NCI-H82 treated with DMSO at 0.1 percent for 48 hours (cell line): ENCODE data around the gene C1orf21.

ENCODE experiments used
- DNase-seq: peaks from one replicate; lab custom pipeline; 2025; ENCODE audit not compliant: unreplicated experiment; lab: John Stamatoyannopoulos, UW

Gene C1orf21

DNA sequence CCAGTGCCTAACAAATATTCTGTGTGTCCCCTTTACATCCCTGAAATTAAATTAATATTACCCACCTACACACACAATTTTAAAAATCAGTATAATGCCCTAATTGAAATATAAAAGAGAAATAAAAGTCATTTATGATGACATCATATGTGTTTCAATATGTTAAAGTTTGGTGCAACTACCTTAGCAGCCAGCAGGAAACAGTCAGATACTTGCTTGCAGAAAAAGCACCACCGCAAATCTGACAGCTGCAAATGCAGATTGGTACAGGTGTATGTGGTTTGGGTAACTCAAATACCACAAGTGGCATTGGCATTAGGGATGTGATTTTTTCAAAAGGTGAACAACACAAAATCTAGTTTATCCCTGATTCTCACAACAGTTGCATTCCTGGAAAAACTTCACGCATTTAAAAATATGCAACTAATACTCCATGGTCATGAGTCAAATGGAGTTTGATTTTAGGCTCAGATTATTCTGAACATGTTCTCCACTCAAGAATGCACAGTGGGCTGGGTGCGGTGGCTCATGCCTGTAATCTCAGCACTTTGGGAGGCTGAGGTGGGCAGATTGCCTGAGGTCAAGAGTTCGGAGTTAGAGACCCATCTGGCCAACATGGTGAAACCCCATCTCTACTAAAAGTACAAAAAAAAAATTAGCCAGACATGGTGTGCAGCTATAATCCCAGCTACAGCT, 261.5 kb downstream of the C1orf21 start:
- no peak for DNase-seq

DNA sequence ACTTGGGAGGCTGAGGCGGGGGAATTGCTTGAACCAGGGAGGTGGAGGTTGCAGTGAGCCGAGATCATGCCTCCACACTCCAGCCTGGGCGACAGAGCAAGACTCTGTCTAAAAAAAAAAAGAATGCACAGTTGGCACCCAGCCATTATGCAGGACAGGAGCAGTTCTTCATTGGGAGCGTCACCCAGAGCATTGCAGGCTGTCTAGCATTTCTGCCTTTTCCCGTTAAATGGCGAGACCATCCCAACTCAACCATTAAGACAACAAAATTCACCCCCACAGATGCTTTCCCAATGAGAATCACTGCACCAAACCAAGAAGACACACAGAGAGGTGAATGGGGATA, 262.0 kb downstream of the C1orf21 start:
- no peak for DNase-seq

- DNase-seq = no peak
Measured at GRCh38 chr1:184649451-184649888, 262.6 kb downstream of the C1orf21 start.

DNA sequence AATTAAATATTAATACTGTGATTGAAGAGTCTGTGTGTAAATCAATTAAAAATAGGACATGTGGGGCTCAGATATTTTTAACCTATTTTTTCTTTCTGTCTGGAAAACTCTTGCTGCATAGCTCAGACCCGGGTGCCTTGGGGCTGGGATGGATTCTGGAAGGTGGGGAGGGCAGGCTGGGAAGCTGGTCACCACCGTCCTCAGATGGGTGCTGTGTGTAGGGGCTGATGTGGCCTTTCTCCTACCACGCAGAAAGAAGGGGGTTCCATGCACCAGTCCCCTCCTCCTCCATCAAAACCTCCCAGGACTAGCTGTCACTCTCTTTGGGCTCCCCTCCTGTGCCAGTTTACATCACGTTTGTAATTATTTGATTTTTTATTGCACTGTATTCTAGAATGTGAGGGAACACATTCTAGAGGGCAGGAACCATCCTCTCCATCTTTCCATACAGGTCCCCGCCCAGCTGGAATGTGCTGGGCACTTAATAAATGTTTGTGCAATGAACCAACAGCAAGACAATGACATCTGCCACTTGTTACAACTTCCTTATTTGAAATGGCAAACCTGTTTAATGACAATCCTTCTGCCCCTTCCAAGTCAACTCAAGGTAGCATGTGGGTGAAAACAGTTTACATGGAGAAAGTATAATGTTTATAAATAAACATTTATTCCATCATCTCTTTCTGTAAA, 263.5 kb downstream of the C1orf21 start:
- no peak for DNase-seq

DNA sequence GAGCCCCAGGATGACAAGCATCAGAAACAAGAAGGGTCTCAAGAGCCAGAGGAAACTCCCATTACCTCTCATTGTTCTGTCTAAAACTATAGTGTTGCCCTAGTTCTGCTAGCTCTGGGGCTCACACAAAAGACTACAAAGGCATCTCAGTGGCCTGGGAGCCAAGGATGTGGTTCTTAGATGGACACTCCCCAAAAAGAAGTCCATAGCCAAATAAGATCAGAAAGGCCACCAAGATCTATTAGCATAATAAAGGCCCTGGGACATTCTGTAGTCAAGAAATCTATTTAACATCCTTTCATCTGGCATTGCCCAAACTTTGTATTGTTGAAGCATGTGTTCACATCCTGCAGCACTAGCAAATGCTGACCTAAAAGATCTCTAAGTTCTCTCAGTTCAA, 268.4 kb downstream of the C1orf21 start:
- no peak for DNase-seq

DNA sequence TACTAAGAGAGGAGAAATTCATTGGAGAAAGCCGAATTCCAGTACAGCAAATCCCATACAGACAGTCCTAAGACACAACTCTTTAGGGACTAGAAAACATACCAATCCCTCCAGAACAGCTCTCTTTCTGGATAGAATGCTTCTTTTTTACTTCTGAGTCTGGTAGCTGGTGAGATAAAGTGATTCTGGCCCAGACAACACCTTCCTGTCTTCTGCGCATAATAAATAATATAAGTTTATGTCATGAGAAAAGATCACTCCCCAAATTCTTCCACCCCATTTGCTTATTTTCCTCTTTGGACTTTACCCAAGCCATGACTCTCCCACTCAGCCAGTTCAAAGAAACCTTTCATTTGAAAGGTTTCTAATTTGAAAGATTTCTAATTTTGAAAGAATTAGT, 269.4 kb downstream of the C1orf21 start:
- no peak for DNase-seq

DNA sequence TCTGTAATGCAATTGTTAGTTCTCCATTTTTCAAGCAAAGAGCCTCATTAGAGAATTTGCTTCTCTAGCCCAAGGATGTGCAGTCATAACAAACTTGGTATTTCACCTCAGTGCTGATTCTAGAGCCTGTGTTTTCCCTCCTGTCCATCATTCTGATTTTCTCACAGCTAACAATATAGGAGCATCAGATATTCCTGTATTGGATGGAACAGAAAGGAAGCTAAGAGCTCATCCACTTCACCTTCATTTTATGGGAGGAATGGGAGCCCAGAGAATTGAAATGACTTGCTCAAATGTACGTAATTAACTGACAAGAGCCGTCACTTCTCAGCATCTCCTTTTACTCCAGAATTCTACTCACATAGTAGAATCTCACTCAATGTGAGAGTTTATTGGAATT, 271.2 kb downstream of the C1orf21 start:
- no peak for DNase-seq

DNA sequence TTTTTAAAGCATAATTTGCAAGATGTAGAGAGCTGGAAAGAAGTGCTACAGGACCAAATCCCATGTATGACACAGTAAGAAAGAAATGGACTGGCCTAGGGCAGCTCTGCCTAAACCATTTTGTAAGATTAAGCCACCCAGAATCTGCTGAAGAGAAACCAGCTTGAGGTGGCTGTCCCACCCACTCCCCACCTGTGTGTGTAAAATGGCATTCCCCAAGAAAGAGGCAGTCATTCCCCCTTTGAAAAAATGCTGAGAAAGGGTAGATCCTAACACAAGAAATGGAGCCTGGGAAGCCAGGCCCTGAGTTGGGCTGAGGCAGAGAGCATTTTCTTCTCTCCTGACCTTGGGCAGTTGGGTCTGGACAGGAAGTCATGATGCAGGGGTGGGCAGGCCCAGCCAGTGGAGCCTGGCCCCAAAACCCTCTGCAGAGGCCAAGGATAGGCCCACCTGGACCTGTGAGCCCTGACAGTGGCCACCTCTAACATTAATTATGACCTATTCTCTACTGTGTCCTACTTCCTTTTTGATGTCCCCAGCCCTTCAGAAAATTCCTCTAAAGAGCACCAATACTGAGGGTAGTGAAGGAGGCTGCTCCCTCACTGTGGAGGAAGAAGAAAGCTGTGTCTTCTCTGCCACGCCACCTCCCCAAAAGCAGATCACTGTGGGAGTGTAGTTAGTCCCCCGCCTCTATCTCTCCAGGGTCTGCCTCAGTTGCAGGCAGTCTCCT, 273.8 kb downstream of the C1orf21 start:
- DNase-seq = no peak

- DNase-seq = no peak
Measured at GRCh38 chr1:184661801-184662200, 275.0 kb downstream of the C1orf21 start.

GRCh38 chr1:184664042-184664660, 277.3 kb downstream of the C1orf21 start:
- no peak for DNase-seq

GRCh38 chr1:184664661-184665060, 277.8 kb downstream of the C1orf21 start:
- DNase-seq = no peak

DNA sequence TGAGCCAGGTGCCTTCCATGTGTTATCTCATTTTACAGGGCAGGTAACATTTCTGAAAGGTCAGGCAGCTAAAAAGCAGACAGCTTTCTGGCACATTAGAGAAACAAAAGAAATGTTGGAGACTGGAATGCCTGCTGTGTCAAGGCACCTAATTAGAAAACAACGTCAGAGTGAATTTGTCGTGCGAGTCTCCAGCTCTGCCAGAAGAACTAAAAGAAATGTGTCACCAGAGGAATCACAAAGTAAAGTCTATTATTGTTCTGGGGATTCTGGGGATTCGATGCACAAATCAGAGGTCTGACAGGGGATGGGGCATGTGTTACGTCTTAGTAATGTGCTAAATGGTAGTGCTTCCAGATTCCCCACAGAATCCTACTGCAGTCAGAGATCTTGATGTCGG, 278.5 kb downstream of the C1orf21 start:
- DNase-seq = no peak

GRCh38 chr1:184669391-184669790, 282.6 kb downstream of the C1orf21 start:
- no peak for DNase-seq

DNA sequence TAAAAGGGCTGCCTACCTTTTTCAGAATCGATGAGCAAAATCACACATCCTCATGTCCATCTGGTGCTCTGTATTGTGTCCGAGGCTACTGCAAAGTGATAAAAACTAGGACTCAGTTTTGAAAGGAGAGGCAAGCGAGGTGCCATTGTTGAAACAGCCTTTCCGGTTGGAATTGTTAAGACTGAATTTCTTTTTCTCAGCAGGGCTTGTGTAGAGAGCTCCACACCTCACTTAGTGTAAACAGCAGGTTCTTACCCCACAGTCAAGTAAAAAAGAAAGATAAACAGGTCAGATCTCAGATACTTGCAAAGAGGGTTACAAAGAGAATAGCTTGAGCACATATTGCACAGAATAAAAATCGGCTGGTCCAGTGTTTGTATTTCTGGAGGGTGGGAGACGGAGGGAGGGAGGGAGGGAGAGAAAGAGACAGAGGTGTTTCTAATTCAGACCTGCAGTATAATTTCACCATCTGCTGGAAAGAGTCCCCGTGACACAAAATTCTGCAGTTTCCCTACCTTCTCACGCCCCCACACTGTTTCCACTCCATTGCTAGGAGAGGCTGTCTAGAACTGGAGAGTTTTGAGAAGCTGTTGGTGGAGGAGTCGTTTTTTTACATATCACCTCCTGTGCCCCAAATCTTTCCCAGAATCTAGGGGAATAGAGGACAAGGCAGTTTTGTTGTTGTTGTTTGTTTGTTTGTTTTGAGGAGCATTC, 285.3 kb downstream of the C1orf21 start:
- no peak for DNase-seq

DNA sequence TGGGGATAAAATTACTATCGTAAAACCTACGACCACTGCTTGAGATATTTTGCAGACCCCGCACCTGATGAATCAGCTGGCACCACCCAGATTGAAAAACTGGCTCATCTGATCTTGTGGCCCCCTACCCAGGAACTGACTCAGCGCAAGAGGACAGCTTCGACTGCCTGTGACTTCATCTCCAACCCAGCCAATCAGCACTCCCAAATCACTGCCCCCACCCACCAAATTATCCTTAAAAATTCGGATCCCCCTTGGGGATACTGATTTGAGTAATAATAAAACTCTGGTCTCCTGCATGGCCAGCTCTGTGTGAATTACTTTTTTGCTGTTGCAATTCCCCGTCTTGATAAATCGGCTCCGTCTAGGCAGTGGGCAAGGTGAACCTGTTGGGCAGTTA, 286.5 kb downstream of the C1orf21 start:
- no peak for DNase-seq

GRCh38 chr1:184677344-184677743, 290.5 kb downstream of the C1orf21 start:
- DNase-seq = no peak
